ENCODE measurements around the gene TSR1. TPM values are rescaled to one million over a fixed set of nuclear protein-coding genes. Genes with fewer than 3 reads are reported as not detected.

The TSR1 gene
- total RNA-seq, 1 donor, result 33.5 TPM

DNA sequence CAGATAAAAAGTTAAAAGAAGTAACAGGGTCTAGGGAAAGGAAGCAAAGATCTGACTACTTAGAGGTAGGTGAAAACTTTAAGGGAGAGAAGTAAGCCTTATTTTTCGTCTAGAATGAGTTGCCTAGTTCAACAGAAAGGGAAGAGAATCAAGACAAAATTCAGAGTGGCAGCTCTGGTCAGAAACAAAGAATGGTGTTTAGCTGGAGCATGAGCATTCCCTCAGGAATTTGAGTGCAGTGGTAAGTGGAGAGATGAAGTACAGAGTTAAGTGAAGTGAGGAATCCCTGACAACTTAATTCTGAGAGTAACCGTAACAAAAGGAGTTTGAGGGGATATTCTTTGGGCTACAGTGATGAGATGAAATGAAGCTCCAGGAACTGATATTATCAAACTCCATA lies 44.2 kb downstream of the TSR1 start:
- Histone ChIP-seq H3K4me1 (ENCODE audit: insufficient read depth, low read length) (no peaks in the 10 kb centered on the region), H3K9me3 (ENCODE audit: low read depth, low read length) (no peaks in the 10 kb centered on the region), H3K27me3 (ENCODE audit: insufficient read depth, low read length) (no peaks in the 10 kb centered on the region), H3K4me3 (ENCODE audit: low read length) (no peak overlapping the region)

DNA sequence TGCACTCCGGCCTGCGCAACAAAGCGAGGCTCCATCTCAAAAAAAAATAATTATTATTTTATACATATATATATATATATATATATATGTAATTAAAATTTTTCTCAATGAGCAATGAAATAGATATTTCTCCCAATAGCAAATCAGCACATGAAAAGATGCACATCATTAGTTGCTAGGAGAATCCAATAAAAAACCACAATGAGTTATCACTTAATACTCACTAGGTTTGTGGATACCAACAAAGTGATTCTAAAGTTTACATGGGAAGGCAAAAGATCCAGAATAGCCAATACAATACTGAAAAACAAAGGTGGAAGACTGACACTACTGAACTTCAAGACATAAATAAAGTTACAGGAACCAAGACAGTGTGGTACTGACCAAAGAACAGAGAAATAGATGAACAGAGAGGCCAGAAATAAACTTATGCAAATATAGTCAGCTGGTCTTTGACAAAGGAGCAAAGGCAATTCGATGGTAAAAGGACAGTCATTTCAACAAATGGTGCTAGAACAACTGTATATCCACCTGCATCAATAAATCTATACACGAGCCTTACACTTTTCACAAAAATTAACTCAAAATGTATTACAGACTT lies 46.3 kb downstream of the TSR1 start:
- Histone ChIP-seq H3K4me3 (ENCODE audit: low read length) (no peak overlapping the region), H3K27me3 (ENCODE audit: insufficient read depth, low read length) (no peaks in the 10 kb centered on the region), H3K9me3 (ENCODE audit: low read depth, low read length) (no peaks in the 10 kb centered on the region), H3K4me1 (ENCODE audit: insufficient read depth, low read length) (no peaks in the 10 kb centered on the region)

DNA sequence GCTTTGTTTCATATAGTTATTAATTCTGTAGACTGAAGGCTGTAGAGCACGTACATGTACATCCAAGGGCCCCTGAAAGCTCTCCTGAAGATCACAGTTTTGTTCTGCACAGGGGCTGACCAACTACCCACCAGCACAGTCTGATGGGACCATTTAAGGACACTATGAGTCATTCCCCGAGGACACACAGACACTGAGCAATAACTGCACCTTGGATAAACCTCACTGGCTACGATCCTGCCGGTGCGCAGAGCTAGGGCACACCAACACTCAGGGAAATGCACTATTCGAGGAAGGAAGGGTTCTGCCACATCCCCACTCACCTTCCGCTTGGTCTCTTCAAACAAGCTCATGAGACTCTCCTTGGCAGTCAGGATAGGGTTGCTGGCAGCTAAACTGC lies 53.0 kb downstream of the TSR1 start:
- H3K9me3 ChIP-seq (ENCODE audit: low read depth, low read length), result no peaks in the 10 kb centered on the region
- H3K4me1 ChIP-seq (ENCODE audit: insufficient read depth, low read length), result peaks cover 6% of the 10 kb centered on the region
- no peak overlapping the region for H3K4me3 ChIP-seq (ENCODE audit: low read length)
- no peaks in the 10 kb centered on the region for H3K27me3 ChIP-seq (ENCODE audit: insufficient read depth, low read length)

DNA sequence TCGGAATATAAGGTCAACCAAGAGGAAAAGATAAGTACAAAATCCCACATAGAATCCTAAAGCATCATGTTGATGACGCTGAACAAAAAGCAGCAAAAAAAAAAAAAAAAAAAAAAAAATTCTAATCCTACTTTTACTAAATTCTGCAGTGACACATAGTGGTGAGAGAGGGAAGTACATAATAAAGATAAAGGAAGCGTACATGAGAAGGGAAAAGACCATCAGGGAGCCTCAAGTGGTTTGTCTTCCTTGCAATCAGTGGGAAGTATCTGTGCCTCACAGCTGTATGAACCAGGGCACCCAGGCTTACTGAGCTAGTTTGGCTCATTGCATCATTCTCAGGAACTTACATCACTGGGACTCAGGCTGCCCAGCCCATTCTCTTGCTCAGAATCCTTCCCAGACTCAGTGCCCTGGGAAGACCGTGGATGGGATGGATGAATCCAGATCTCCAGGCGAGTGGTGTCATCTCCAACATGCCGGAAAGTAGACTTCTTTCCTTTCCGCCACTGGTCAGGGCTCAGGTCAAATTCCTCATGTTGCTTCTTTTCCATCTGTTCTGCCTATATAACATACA lies 53.9 kb downstream of the TSR1 start:
- Histone ChIP-seq H3K4me1 (ENCODE audit: insufficient read depth, low read length) (peaks cover 6% of the 10 kb centered on the region), H3K27me3 (ENCODE audit: insufficient read depth, low read length) (no peaks in the 10 kb centered on the region), H3K9me3 (ENCODE audit: low read depth, low read length) (no peaks in the 10 kb centered on the region), H3K4me3 (ENCODE audit: low read length) (no peak overlapping the region)

DNA sequence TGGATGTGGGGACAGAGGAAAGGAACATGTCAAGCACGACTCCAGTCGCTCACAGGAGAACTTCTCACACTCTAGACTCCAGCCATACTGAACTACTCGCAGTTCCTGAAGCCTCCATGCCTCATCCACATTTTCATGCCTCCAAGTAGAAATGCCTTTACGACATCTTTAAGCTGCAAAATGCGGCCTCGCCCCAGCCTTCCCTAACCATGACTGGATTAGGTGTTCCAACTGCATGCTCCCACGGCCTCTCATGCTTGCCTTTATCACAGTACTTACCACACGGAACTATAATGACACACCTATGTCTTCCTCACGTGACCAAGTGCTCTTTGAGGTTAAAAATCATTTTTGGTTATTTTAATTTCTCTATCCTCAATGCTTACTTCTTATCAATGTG lies 56.5 kb downstream of the TSR1 start:
- H3K4me3 ChIP-seq (ENCODE audit: low read length), result no peak overlapping the region
- H3K4me1 ChIP-seq (ENCODE audit: insufficient read depth, low read length), result peaks cover 13% of the 10 kb centered on the region
- no peaks in the 10 kb centered on the region for H3K27me3 ChIP-seq (ENCODE audit: insufficient read depth, low read length)
- H3K9me3 ChIP-seq (ENCODE audit: low read depth, low read length), result no peaks in the 10 kb centered on the region

DNA sequence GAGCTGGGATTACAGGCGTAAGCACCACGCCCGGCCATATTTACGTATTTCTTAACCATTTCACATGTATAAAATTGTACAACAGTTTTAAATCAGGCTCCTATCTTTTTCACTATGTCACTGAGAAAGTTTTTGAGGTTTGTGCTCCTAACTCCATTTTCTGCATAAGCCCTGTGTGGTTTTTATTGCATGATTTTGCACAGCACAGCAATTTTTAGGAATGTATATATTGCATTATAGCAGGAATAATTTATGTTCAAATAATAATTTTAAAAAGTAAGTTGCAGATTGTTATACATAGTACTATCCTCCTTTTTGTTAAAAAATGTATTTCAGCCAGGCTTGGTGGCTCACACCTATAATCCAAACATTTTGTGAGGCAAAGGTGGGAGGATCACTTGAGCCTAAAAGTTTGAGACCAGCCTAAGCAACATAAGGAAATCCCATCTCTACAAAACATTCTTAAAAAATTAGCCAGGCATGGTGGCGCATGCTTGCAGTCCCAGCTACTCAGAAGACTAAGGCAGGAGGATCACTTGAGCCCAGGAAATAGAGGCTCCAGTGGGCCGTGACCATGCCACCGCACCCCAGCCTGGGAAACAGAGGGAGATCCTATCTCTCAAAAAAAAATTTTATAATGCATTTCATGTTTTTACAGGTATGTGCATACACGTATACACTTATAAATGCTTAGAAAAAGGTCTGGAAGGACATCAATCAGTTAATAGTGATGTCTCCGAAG lies 58.7 kb downstream of the TSR1 start:
- no peaks in the 10 kb centered on the region for H3K9me3 ChIP-seq (ENCODE audit: low read depth, low read length)
- no peak overlapping the region for H3K4me3 ChIP-seq (ENCODE audit: low read length)
- peaks cover 13% of the 10 kb centered on the region for H3K4me1 ChIP-seq (ENCODE audit: insufficient read depth, low read length)
- H3K27me3 ChIP-seq (ENCODE audit: insufficient read depth, low read length), result no peaks in the 10 kb centered on the region

DNA sequence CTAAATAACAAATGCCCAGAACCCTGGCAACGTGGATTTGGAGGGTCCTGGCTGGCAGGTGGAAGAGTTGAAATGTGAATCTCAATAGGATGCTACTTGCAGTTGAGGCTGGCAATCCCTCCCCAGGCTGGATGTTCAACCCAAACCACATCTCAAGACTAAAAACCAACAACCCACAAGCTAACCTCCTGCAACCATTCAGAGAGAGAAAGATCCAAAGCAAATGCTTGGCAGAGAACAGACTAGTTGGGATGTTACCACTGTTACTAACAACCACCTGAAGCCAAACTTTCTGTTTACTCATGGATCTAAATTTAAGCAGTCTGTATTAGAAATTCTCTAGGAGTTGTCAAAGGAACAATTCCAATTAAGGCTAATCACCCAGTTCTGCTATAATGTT lies 60.5 kb downstream of the TSR1 start:
- Histone ChIP-seq H3K4me3 (ENCODE audit: low read length) (no peak overlapping the region), H3K27me3 (ENCODE audit: insufficient read depth, low read length) (no peaks in the 10 kb centered on the region), H3K4me1 (ENCODE audit: insufficient read depth, low read length) (peaks cover 14% of the 10 kb centered on the region), H3K9me3 (ENCODE audit: low read depth, low read length) (no peaks in the 10 kb centered on the region)

DNA sequence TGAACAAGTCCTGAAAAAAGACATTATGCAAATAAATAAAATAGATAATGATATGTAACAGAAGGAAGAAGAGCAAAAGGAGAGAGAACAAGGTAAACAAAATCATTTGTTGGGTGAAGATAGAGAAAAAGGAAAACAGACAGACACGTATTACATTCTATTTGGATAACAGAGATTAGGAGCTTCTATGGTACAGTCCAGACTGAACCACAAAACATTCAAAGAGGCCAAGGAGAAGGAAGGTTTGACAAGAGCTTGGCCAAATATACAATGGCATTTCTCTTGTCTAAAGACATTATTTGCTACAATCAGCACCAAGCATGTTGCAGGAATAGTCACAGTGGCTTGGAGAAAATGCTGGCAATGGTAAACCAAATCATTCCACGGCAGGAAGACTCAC lies 61.8 kb downstream of the TSR1 start:
- no peak overlapping the region for H3K4me3 ChIP-seq (ENCODE audit: low read length)
- H3K27me3 ChIP-seq (ENCODE audit: insufficient read depth, low read length), result no peaks in the 10 kb centered on the region
- H3K9me3 ChIP-seq (ENCODE audit: low read depth, low read length), result no peaks in the 10 kb centered on the region
- H3K4me1 ChIP-seq (ENCODE audit: insufficient read depth, low read length), result peaks cover 14% of the 10 kb centered on the region

Other genes with a start within 250 kb of the TSR1 start
- gene SMG6, start 32.7 kb downstream of the TSR1 start, total RNA-seq, result 21.8 TPM
- 2.1 TPM for gene SRR, start 32.5 kb downstream of the TSR1 start, total RNA-seq
- 52.9 TPM for gene SGSM2, start 1.0 kb upstream of the TSR1 start, total RNA-seq
- 18.1 TPM for gene MNT, start 64.6 kb upstream of the TSR1 start, total RNA-seq
- 50.3 TPM for gene METTL16, start 175.4 kb upstream of the TSR1 start, total RNA-seq

Data from mononuclear cell (primary cell).